ENCODE data around the gene CUL3. TPM values are rescaled to one million over a fixed set of nuclear protein-coding genes. Genes with fewer than 3 reads are reported as not detected.

The CUL3 gene
- total and polyA plus RNA-seq, 8 donors, result 70.9 to 116 (median 98.1) TPM

DNA sequence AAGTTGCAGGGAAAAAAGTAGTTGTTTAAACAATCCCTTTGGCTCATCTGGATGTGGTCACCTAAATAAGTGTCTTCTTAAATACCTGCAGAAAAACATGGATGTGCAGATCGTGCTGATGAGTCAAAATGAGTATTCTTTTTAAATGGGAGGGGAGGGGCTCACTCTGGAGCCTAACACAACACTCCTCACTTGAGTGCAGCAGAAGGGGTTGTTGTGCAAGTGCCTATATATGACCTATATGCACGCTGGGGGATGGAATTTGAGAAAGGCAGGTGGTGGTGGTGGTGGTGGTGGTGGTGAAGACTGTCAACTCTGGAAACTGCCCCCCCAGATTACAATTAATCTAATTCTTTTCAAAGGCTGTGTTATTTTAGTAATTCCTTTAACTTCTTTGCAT is 105.3 kb downstream of the CUL3 start:
- Histone ChIP-seq H3K4me1 (no peaks in the 10 kb centered on the region), H3K9me3 (no peaks in the 10 kb centered on the region), H3K27me3 (no peaks in the 10 kb centered on the region), H3K27ac (no peak overlapping the region), H3K36me3 (peaks cover 0 to 38% of the 10 kb centered on the region in 2 donors), H3K4me3 (no peak overlapping the region)
- TF ChIP-seq, protein P1, sequence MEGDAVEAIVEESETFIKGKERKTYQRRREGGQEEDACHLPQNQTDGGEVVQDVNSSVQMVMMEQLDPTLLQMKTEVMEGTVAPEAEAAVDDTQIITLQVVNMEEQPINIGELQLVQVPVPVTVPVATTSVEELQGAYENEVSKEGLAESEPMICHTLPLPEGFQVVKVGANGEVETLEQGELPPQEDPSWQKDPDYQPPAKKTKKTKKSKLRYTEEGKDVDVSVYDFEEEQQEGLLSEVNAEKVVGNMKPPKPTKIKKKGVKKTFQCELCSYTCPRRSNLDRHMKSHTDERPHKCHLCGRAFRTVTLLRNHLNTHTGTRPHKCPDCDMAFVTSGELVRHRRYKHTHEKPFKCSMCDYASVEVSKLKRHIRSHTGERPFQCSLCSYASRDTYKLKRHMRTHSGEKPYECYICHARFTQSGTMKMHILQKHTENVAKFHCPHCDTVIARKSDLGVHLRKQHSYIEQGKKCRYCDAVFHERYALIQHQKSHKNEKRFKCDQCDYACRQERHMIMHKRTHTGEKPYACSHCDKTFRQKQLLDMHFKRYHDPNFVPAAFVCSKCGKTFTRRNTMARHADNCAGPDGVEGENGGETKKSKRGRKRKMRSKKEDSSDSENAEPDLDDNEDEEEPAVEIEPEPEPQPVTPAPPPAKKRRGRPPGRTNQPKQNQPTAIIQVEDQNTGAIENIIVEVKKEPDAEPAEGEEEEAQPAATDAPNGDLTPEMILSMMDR (IDR thresholded peaks at IDR 0.05), result no peak
- DNase-seq (no peak), ATAC-seq (no peak)
- intact Hi-C loops (cut with DNase I), result no loop called here

- Histone ChIP-seq H3K4me1 (no peaks in the 10 kb centered on the region), H3K27ac (no peak overlapping the region), H3K4me3 (no peak overlapping the region), H3K36me3 (peaks cover 0 to 48% of the 10 kb centered on the region in 2 donors), H3K9me3 (no peaks in the 10 kb centered on the region), H3K27me3 (no peaks in the 10 kb centered on the region)
- TF ChIP-seq, protein P1 (IDR thresholded peaks at IDR 0.05), result no peak
- intact Hi-C loops (cut with DNase I), result no loop called here
- ATAC-seq (no peak), DNase-seq (no peak)
Measured at GRCh38 chr2:224472827-224473226, 112.3 kb downstream of the CUL3 start.

DNA sequence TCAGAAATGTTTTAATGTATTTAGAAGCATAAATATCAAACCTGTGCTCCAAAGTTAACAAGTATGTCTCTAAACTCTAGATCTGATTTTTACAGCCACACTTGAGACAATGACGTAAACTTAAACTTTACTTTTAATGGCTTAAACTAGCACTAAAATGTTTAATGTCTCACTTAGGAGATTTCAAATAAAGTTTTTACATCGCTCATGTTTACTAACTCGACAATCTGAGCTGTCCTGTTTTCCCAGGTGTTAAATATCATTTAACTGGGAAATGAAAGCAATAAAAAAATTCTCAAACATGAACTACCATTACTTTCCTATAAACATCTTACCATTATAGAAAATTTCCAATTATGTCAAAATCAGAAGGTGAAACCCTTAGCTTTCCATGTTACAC is 113.0 kb downstream of the CUL3 start:
- DNase-seq, result no peak
- Histone ChIP-seq H3K9me3 (no peaks in the 10 kb centered on the region), H3K36me3 (peaks cover 0 to 41% of the 10 kb centered on the region in 2 donors), H3K4me1 (no peaks in the 10 kb centered on the region), H3K27ac (no peak overlapping the region), H3K4me3 (no peak overlapping the region), H3K27me3 (no peaks in the 10 kb centered on the region)
- intact Hi-C loops (cut with DNase I), result no loop called here
- no peak for ATAC-seq
- TF ChIP-seq, protein P1 (IDR thresholded peaks at IDR 0.05), result no peak

- ATAC-seq (no peak), DNase-seq (no peak)
- H3K4me1 ChIP-seq, result no peaks in the 10 kb centered on the region
- H3K27me3 ChIP-seq, result no peaks in the 10 kb centered on the region
- TF ChIP-seq, protein P1 (IDR thresholded peaks at IDR 0.05), result no peak
- no peak overlapping the region for H3K27ac ChIP-seq
- no peak overlapping the region for H3K4me3 ChIP-seq
- H3K36me3 ChIP-seq, result peaks cover 0 to 15% of the 10 kb centered on the region in 2 donors
- intact Hi-C loops (cut with DNase I), result no loop called here
- no peaks in the 10 kb centered on the region for H3K9me3 ChIP-seq
Measured at GRCh38 chr2:224469374-224469964, 115.7 kb downstream of the CUL3 start.

DNA sequence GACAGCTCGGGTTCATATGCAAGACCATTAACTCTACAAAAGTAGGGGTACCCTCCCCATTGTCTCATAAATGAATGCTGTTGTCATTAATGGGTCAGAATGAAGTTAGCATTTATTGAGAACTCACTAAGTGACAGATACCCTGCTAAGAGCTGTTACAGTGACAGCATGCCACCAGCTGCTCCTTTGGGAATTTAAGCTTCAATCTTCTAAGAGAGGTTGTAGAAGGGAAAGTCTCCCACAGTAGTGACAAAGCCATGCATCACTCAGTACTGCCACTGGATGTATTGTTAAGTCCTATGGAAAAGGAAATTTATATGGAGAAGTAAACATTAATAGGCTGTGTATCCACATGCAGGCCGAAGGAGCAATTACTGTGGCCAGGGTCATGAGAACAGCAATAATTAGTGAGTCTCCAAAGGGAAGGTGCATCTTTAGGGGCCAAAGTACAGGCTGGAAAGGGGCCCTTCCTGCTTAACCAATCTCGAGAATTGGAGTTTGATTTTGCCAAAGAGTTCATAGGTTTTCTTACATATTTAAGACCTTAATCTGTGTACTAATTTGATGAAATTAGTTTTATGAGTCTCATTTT is 118.8 kb downstream of the CUL3 start:
- H3K27me3 ChIP-seq, result no peaks in the 10 kb centered on the region
- H3K36me3 ChIP-seq, result no peaks in the 10 kb centered on the region
- no peaks in the 10 kb centered on the region for H3K4me1 ChIP-seq
- no peak overlapping the region for H3K4me3 ChIP-seq
- H3K27ac ChIP-seq, result no peak overlapping the region
- DNase-seq (no peak), ATAC-seq (no peak)
- intact Hi-C loops (cut with DNase I), result no loop called here
- TF ChIP-seq, protein P1 (IDR thresholded peaks at IDR 0.05), result no peak
- H3K9me3 ChIP-seq, result no peaks in the 10 kb centered on the region
